Measurements from ENCODE around the gene TRIM59. TPM values are rescaled to one million over a fixed set of nuclear protein-coding genes. Genes with fewer than 3 reads are reported as not detected.

TRIM59 gene
- total and polyA plus RNA-seq, 10 of the 15 experiments (the other 5 are each of a cell fraction or from before 2014, with no cell fraction given), result 14.4 to 105 (median 33.3) TPM

GRCh38 chr3:160449636-160450598, at the start of gene TRIM59 (continued):
- TF ChIP-seq HSF1 (IDR thresholded peaks at IDR 0.05; ENCODE audit: low read depth, low read length) (no peak), WRNIP1 (IDR thresholded peaks at IDR 0.05; ENCODE audit: borderline replicate concordance, low read depth, low read length) (no peak), SUPT20H (IDR thresholded peaks at IDR 0.05; ENCODE audit: borderline replicate concordance, control insufficient read depth, low read depth, low read length) (no peak), BCL11A (IDR thresholded peaks at IDR 0.05; ENCODE audit: low read depth, low read length) (no peak), ATF3 (IDR thresholded peaks at IDR 0.05; ENCODE audit: borderline replicate concordance, extremely low read depth, low read depth, low read length) (no peak), E2F4 (IDR thresholded peaks at IDR 0.05; ENCODE audit: low read depth, low read length) (peak; percentile 99), MYC (IDR thresholded peaks at IDR 0.05; ENCODE audit: insufficient read depth, insufficient read length, insufficient replicate concordance, low read length, severe bottlenecking) (no peak), CEBPB (IDR thresholded peaks at IDR 0.05; ENCODE audit: borderline replicate concordance in 1 of 2, low read depth in 2 of 2, low read length in 2 of 2) (no peak), GATAD2B (conservative IDR thresholded peaks at IDR 0.05; ENCODE audit: low read depth) (peak; percentile 87), RELA (IDR thresholded peaks at IDR 0.05; ENCODE audit: borderline replicate concordance, partially characterized antibody) (peak; percentile 21), SKIL (IDR thresholded peaks at IDR 0.05; ENCODE audit: low read depth, poor library complexity, severe bottlenecking) (no peak), IKZF2 (IDR thresholded peaks at IDR 0.05) (peak; percentile 8 to 50; a peak in 1 of 4 replicates), NR2C2 (IDR thresholded peaks at IDR 0.05; ENCODE audit: borderline replicate concordance, control insufficient read depth, insufficient read length, low read depth) (no peak), TCF12 (IDR thresholded peaks at IDR 0.05; ENCODE audit: low read depth, low read length) (no peak), PAX5 (IDR thresholded peaks at IDR 0.05; ENCODE audit: borderline replicate concordance, low read depth, low read length) (peak; percentile 26; the same call in 1 of the 2 replicates), NR2C1 (IDR thresholded peaks at IDR 0.05) (no peak), PRDM15 (CRISPR knock-in tag; IDR thresholded peaks at IDR 0.05) (no peak), EGR1 (IDR thresholded peaks at IDR 0.05; ENCODE audit: borderline replicate concordance in 1 of 2, low read depth in 2 of 2, low read length in 2 of 2) (no peak), NRF1 (conservative IDR thresholded peaks at IDR 0.05; ENCODE audit: low read depth, low read length) (peak; percentile 62)
